GM19324 (cell line): Measurements from ENCODE around the gene LSMEM2.

ENCODE experiments used
- ATAC-seq: cut with Tn5 transposase; IDR thresholded peaks from one replicate; pipeline ENCODE4 v1.9.1; 2021; ENCODE audit warnings: mild to moderate bottlenecking, moderate library complexity; ENCODE audit not compliant: unreplicated experiment, low FRiP score

Gene LSMEM2

GRCh38 chr3:50333744-50334328 is 54.9 kb downstream of the LSMEM2 start:
- ATAC-seq: no peak

DNA sequence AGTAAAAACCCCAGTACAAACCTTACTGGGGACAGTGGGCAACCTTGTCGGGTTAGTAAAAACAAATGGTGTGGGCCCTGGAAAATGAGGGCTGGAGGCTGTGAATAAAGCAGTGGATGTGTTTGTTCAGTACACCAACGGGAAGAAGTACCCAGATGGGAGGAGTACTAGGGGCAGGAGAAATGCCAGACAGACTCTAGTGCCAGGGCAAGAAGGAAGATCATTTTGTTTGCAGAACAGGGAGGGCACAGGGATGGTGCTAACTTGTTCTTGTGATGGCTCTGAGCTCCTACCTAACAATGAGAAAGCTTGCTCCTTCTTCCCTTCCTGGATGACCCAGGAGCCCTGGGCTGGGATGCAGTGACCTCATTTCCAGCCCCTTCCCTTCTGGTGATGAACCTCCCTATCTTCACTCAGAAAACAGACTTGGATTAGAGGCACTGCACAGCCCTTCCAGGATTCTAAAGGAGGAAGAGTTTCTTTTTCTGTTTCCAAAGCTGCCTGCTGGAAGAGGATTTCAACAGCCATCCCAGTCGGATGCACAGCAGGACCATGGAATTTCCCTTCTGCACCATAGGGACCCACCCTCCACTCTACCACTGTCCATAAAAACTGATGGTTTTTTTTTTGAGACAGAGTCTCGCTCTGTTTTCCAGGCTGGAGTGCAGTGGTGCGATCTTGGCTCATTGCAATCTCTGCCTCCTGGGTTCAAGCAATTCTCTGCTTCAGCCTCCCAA is 55.6 kb downstream of the LSMEM2 start:
- no peak for ATAC-seq

DNA sequence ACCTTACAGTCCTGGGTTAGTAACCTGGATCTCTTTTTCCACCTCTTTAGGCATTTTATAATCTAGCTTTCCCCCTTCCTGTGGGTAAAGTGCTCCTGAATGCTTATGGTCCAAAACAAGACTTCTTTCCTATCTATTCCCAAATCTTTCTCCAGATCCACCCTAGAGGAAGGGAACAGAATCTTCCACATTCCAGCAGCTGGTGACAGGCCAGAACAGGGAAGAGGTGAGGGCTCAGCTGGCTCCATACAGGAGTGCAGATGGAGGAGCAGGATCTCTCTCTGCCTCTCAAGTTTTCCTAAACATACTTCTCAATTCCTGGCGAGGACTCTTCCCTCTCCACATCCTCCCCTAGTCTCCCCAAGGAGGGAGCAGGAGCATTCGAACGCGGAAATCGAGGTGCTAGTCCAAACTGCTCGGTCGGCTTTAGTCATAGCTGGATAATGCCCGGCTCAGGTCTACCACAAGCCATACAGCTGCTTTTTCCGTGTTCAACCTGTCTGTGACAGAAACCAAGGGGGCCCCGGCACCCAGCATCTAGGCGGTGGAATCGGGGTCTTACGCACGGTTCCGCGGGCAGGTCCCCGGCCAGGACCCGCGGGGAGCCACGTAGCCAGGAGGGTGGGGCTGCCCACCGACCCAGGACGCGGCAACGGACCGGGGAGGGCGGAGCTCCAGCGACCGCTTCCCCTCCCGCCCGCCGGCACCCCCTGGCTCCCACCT is 57.7 kb downstream of the LSMEM2 start:
- peak; percentile 34 for ATAC-seq

- peak; percentile 87 for ATAC-seq
Observed at GRCh38 chr3:50337175-50337861, 58.4 kb downstream of the LSMEM2 start.
